T-helper 1 cell treated with Interleukin-12 subunit alpha and Interleukin-12 subunit beta and Interleukin-4 antibody, amounts not matched to agents 30 μg/mL and 1 μg/mL, for 36 hours (primary cell): ENCODE results near the gene PPP1R27.
"Not testable (repeated sequence)": the region's sequence is repeated elsewhere in the genome, so short reads cannot be mapped to it uniquely, and the experiment has no call there.

Experiments used
- H3K27ac Mint-ChIP-seq: one replicate; pipeline ENCODE4 v1.8.0; 2021; ENCODE audit warnings: mild to moderate bottlenecking, mixed read lengths
- H3K27me3 Mint-ChIP-seq: one replicate; pipeline ENCODE4 v1.8.0; 2021; ENCODE audit warnings: low read depth, mixed read lengths
- H3K36me3 Mint-ChIP-seq: one replicate; pipeline ENCODE4 v1.8.0; 2021; ENCODE audit warnings: low read depth, mixed read lengths
- H3K4me1 Mint-ChIP-seq: one replicate; pipeline ENCODE4 v1.8.0; 2021; ENCODE audit warnings: low read depth, mixed read lengths
- H3K4me3 Mint-ChIP-seq: one replicate; pipeline ENCODE4 v1.8.0; 2021; ENCODE audit warnings: mild to moderate bottlenecking, moderate library complexity, mixed read lengths
- H3K9me3 Mint-ChIP-seq: one replicate; pipeline ENCODE4 v1.8.0; 2021; ENCODE audit warnings: mixed read lengths

Gene PPP1R27

DNA sequence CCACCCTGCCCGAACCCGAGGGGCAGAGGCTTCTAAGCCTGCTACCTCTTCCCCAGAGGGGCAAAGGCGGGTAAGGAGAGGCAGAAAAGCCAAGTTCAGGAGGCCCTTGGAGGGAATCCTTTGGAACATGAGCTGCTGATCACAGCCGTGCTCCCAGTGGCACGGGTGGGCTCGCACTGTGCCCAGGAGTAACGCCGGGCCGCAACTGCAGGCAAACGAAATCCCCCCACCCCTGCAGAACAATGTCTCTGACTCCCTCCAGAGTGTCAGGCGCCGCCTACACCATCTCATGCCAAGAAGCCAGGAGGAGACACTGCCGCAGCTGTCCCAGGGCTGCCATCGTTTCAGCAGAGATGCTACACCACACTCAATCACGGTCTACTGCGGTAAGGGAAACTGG lies 16.6 kb upstream of the PPP1R27 start:
- Mint-ChIP-seq H3K4me3 (no peak overlapping the region), H3K27me3 (no peaks in the 10 kb centered on the region), H3K4me1 (peaks cover 6% of the 10 kb centered on the region), H3K36me3 (peaks cover 30% of the 10 kb centered on the region), H3K9me3 (no peaks in the 10 kb centered on the region), H3K27ac (no peak overlapping the region)

DNA sequence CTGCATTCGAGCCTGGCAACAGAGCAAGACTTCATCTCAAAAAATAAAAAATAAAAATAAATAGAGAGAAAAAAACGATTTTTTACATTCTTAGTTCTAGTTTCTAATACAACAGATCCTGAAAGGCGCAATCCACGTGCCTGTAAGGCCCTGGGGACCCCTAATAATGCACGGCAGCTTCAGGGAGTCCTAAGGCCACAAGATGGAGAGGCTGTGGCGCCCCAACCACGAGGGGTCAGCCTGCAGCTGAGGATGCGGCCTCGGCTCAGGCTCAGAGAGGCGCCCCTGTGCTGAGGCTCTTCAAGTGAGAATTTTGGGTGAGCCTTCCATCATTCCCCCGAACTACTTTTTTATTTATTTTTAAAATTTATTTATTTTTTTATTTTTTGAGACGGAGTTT lies 14.6 kb upstream of the PPP1R27 start:
- Mint-ChIP-seq H3K27ac (no peak overlapping the region), H3K4me3 (no peak overlapping the region), H3K9me3 (no peaks in the 10 kb centered on the region), H3K27me3 (no peaks in the 10 kb centered on the region), H3K36me3 (peaks cover 36% of the 10 kb centered on the region), H3K4me1 (peaks cover 1% of the 10 kb centered on the region)

DNA sequence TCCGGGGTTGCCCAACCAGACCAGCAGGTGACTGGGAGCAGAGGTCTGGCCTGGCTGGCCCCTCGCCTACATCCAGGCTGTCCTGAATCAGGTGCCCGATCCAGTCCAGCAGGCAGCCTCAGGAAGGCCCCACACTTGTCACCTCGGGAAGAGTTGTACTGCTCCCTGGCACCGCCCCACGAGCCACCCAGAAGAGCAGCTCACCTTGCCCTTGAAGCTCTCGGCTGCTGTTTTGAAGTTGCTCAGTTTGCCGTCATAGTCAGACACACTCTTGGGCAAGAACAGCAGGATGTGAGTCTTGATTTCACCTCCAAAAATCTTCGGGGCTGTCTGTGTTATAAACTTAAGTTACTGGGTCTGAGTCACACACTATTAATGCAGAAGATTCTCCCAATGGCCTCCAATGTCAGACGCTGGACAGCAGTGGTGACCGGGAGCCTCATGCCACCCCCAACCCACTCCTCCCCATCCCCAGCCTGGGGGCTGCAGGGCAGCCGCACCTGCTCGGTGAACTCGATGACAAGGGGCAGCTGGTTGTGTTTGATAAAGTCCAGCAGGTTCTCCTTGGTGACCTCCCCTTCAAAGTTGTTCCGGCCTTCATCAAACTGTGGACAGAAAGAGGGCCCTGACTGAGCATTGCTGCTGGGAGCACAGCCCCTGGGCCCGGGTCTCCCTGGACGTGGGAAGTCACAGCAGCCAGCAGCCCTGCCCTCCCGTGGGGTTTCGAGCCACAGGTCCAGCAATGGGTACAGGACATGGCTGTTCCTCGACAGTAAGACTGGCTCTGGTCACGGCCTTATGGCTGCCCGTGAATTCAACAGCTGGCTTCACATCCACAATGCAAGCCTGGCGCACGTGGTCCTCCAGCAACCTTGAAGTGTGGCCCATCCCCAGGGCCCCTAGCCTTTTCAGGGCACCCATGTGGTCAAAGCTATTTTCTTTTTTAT lies 12.2 kb upstream of the PPP1R27 start:
- Mint-ChIP-seq H3K4me1 (no peaks in the 10 kb centered on the region), H3K9me3 (no peaks in the 10 kb centered on the region), H3K4me3 (no peak overlapping the region), H3K36me3 (peaks cover 30% of the 10 kb centered on the region), H3K27ac (no peak overlapping the region), H3K27me3 (no peaks in the 10 kb centered on the region)

DNA sequence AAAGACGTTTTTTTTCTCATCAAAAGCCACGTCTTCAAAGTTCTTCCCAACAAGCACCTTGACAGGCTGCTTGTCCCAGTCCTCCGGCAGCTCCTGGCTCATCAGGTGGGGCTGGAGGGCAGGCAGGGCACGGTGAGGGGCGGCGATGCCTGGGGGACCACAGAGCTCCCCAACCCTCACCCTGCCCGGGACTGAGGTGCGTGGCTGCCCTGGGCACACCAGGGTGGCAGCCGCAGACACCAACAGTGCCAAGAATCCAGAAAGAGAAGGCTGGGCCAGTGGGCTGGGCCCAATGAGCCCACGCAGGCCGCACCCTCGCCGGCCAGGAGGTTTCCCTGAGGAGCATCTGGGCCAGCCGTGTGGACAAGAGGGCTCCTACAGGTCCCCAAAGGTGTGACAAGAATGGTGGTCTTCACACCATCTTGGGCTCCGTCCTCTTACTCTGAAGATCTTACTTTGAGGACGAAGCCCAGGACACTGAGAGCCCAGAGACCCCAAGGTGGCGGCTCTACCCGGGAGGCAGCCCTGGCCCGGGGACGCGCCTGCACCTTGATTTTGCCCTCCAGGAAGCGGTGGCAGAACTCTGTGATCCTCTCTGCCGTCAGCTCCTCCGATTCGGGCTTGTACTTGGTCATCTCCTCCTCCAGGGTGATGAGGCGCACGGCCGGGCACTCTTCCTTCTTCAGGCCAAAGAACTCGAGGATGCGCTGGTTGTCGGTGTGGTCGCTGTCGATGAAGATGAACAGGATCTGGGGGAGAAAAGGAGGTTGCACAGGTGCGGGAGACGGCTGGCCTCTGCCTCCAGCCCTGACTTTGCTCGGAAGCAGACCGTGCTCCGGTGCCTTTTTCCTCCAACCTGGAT lies 11.3 kb upstream of the PPP1R27 start:
- no peaks in the 10 kb centered on the region for H3K27me3 Mint-ChIP-seq
- H3K4me1 Mint-ChIP-seq: no peaks in the 10 kb centered on the region
- H3K9me3 Mint-ChIP-seq: no peaks in the 10 kb centered on the region
- no peak overlapping the region for H3K4me3 Mint-ChIP-seq
- peaks cover 22% of the 10 kb centered on the region for H3K36me3 Mint-ChIP-seq
- no peak overlapping the region for H3K27ac Mint-ChIP-seq

DNA sequence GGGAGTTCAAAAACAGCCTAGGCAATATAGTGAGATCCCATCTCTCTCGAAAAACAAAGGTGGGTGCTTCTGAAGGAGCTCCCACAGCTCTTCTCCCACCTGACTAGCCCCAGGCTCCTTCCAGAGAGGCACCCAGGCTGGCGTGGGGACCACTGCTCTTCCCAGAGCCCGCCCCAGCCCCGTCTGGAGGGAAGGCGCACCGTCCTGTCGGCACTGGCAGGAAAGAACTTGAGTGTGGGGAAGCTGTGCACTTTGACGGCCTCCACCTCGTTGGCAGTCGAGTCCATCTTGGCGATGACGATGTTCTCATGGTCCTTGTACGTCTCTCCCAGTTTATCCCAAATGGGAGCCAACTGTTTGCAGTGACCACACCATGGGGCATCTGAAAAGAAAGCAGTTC lies 10.5 kb upstream of the PPP1R27 start:
- no peaks in the 10 kb centered on the region for H3K27me3 Mint-ChIP-seq
- no peaks in the 10 kb centered on the region for H3K9me3 Mint-ChIP-seq
- no peaks in the 10 kb centered on the region for H3K4me1 Mint-ChIP-seq
- H3K4me3 Mint-ChIP-seq: no peak overlapping the region
- H3K27ac Mint-ChIP-seq: no peak overlapping the region
- H3K36me3 Mint-ChIP-seq: peaks cover 21% of the 10 kb centered on the region

DNA sequence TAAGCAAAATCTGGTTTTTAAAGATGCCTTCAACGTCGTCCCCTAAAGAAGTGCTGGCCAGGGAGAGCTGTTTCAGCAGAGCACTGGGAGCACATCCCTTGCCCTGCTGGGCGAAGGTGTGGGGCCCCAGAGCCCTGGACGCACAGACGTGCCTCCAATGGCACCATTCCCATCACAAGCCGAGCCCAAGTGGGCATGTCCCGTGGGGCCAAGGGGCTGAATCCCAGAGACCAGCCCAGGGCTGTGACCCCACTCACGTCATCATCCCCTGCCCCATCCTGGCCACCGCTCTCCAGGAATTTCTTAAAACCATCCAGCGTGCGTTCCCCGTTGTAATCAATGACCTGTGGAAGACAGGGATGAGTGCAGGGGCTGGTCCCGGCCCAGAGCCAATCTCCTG lies 10.0 kb upstream of the PPP1R27 start:
- Mint-ChIP-seq H3K36me3 (peaks cover 21% of the 10 kb centered on the region), H3K27me3 (no peaks in the 10 kb centered on the region), H3K9me3 (no peaks in the 10 kb centered on the region), H3K27ac (no peak overlapping the region), H3K4me3 (no peak overlapping the region), H3K4me1 (no peaks in the 10 kb centered on the region)

DNA sequence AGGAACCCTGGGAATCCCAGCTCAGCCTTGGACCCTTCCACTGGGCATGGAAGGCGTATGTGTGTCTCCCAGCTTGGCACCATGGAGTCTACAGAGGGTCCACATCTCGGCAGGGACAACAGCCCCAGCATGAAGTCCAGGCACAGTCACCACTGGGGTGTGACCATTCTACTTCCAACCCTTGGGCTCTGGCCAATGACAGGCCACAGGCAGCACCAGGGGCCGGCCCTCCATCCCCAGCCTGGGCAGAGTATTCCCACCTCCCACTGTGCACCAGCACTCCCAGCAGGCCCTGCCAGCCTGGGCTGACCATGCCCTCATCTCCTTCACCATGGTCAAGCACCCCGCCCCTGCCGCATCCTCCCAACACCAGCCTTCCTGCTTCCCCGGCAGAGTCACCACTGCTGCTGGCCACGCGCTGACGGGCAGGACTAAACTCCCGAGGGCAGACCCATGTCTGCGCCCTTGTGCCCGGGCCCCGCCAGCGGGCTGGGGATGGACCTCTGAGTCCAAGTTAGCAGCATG lies 9.5 kb upstream of the PPP1R27 start:
- Mint-ChIP-seq H3K27me3 (no peaks in the 10 kb centered on the region), H3K27ac (no peak overlapping the region), H3K4me1 (no peaks in the 10 kb centered on the region), H3K9me3 (no peaks in the 10 kb centered on the region), H3K4me3 (no peak overlapping the region), H3K36me3 (peaks cover 21% of the 10 kb centered on the region)

DNA sequence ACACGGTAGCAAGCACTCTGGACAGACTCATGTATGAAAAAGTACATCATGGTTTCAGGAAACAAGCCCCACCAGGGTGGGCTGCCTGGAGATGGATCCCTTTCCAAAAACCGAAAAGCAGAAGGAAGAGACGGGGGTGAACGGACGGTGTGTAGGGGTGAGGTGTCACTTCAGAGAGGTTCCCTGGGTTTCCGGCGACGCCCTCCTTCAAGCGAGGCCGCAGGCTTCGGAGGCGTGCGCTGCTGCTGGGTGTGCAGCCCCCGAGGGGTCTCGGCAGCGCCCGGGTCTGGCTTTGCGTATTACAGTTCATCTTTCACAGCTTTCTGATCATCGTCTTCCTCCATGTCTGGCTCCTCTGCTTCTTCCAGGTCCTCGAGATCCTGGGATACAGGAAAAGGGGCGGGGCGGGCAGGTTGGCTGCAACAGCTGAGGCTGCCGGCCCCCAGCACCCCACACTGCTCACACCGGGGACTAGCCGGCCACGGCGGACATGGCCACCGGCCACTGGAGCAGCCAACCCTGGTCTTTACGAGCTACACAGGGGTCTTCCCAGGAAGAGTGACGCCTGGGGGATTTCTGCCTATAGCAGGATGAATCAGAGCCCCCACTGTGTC lies 9.0 kb upstream of the PPP1R27 start:
- H3K4me3 Mint-ChIP-seq: no peak overlapping the region
- H3K27me3 Mint-ChIP-seq: no peaks in the 10 kb centered on the region
- no peak overlapping the region for H3K27ac Mint-ChIP-seq
- no peaks in the 10 kb centered on the region for H3K9me3 Mint-ChIP-seq
- H3K4me1 Mint-ChIP-seq: no peaks in the 10 kb centered on the region
- H3K36me3 Mint-ChIP-seq: peaks cover 21% of the 10 kb centered on the region

DNA sequence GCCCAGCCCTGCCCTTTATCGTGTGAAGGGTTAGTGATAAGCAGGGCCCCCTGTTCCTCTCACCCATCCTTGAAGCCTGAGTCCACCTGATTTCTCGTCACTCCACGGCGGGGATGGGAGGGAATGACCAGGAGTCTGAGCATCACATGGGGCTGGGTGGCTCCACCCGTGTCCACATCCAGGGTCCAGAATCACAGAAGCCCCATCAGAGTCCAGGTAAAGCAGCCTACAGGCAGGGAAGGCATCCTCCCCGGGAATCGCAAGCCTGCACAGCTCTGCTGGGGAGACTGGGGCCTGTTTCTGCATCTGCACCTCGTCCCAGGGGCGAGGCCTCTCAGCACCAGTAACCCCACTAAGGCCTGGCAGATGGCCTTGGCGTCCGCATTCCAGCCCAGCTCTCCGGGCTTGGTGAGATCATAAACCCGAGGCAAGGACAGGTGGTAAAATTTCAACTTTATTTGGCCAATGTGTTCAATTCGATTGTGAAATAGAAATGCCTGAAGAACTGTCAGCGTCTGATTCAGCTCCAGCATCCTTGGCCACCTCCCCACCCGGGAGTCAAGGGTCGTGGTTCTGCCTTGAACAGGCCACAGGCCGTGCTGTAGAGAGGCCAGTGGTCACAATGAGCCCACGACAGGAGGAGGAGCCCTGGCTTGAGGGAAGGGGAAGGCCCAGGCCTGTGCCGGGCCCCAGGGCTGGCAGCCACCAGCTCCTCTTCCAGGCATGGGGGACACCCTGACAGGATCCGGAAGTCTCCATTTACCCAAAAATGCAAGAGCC lies 8.1 kb upstream of the PPP1R27 start:
- Mint-ChIP-seq H3K27ac (no peak overlapping the region), H3K4me3 (no peak overlapping the region), H3K36me3 (peaks cover 21% of the 10 kb centered on the region), H3K4me1 (no peaks in the 10 kb centered on the region), H3K27me3 (no peaks in the 10 kb centered on the region), H3K9me3 (no peaks in the 10 kb centered on the region)

DNA sequence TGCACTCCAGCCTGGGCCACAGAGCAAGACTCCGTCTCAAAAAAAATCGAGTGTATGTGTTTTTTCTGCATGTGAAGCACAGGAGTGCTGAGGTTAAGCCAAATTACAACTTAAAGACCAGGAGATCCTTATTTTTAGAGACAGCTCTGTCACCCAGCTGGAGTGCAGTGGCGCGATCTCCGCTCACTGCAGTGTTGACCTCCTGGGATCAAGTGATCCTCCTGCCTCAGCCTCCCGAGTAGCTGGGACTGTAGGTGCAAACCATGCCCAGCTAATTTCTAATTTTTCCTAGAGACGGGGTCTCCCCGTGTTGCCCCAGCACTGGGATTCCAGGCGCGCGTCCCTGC lies 7.5 kb upstream of the PPP1R27 start:
- Mint-ChIP-seq H3K27me3 (no peaks in the 10 kb centered on the region), H3K36me3 (peaks cover 21% of the 10 kb centered on the region), H3K4me3 (no peak overlapping the region), H3K27ac (no peak overlapping the region), H3K4me1 (no peaks in the 10 kb centered on the region), H3K9me3 (no peaks in the 10 kb centered on the region)

DNA sequence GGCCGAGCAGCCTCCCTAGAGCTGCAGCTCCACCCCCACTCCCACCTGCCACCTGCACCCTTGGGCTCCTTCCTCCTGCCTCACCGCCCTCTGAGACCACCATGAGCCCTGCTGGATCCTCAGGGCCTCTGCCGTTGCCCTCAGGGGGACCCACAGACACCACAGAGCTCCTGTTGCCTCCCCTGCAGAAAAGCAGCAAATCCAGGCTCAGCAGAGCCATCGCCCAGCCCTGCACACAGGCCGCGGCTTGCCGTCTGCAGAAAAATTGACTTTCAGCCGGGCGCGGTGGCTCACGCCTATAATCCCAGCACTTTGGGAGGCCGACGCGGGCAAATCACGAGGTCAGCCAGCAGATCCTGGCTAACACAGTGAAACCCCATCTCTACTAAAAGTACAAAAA lies 7.0 kb upstream of the PPP1R27 start:
- no peak overlapping the region for H3K27ac Mint-ChIP-seq
- H3K27me3 Mint-ChIP-seq: no peaks in the 10 kb centered on the region
- no peaks in the 10 kb centered on the region for H3K4me1 Mint-ChIP-seq
- H3K4me3 Mint-ChIP-seq: no peak overlapping the region
- H3K36me3 Mint-ChIP-seq: peaks cover 21% of the 10 kb centered on the region
- H3K9me3 Mint-ChIP-seq: no peaks in the 10 kb centered on the region

DNA sequence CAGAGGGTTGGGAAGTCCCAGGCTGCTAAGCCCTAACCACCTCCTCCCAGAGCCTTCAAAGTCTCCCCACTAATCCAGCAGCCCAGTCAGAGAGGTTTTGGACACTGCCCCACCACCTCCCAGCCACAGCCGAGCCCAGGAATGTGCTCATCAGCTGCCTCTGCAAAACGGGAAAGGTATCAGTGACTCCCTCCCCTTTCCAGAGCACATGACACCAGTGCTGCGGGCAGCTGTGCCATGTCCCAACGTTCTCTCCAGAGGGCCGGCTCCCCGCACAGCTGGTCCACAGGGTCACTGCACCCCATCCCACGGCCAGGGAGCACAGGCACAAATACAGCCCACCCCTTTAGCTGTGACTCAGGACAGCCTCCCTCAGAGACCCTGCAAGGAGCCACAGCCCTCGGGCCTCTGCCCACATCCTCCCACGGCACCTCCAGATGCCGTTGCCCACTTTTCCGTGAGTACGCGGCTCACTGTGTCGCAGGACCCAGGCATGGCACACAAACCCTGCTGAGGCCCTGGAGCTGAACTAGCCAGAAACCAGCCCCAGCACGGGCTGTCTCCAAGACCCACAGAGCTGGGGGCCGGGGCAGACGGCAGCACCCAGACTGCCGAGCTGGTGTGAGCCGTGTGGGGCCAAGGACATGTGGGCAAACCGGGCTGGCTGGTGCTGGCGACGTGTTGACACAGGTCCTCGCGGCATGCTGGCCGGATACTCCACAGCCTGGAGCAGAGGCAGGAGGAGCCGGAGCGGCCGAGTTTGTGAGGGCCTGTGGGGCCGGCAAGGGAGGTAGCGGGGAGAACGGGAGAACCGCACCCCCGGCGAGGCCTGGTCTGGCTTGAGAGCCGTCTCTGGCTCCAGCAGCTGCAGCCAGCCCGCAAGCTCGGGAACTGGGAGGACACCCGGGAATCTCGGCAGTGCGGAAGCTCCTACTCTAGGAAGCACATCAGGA lies 6.3 kb upstream of the PPP1R27 start:
- Mint-ChIP-seq H3K27ac (no peak overlapping the region), H3K36me3 (peaks cover 19% of the 10 kb centered on the region), H3K4me1 (no peaks in the 10 kb centered on the region), H3K9me3 (no peaks in the 10 kb centered on the region), H3K27me3 (no peaks in the 10 kb centered on the region), H3K4me3 (no peak overlapping the region)

DNA sequence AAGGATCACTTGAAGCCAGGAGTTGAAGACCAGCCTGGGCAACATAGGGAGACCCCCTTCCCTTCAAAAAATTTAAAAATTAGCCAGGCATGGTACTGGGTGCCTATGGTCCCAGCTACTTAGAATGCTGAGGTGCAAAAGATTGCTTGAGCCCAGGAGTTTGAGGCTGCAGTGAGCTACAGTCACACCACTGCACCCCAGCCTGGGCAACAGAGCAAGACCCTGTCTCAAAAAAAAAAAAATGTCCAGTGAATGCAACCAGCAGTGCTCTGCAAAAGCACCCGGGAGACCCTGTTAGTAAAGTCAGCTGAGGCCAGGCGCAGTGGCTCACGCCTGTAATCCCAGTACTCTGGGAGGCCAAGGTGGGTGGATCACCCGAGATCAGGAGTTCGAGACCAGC lies 5.2 kb upstream of the PPP1R27 start:
- not testable (repeated sequence) for H3K27ac Mint-ChIP-seq, H3K27me3 Mint-ChIP-seq, H3K4me3 Mint-ChIP-seq, H3K4me1 Mint-ChIP-seq, H3K9me3 Mint-ChIP-seq
- H3K36me3 Mint-ChIP-seq: peaks cover 13% of the 10 kb centered on the region
